GM20000 (cell line): ENCODE data around the gene PXN.

Experiments used
- DNase-seq: peaks from one replicate; pipeline ENCODE4 v3.0.0; 2012; ENCODE audit warnings: low spot score
- TF ChIP-seq, protein P1 (sequence below): IDR thresholded peaks from 2 replicates; pipeline ENCODE4 v1.5.1; 2012; ENCODE audit warnings: mild to moderate bottlenecking, control low read depth; ENCODE audit errors: extremely low read depth, missing control alignments

The PXN gene

DNA sequence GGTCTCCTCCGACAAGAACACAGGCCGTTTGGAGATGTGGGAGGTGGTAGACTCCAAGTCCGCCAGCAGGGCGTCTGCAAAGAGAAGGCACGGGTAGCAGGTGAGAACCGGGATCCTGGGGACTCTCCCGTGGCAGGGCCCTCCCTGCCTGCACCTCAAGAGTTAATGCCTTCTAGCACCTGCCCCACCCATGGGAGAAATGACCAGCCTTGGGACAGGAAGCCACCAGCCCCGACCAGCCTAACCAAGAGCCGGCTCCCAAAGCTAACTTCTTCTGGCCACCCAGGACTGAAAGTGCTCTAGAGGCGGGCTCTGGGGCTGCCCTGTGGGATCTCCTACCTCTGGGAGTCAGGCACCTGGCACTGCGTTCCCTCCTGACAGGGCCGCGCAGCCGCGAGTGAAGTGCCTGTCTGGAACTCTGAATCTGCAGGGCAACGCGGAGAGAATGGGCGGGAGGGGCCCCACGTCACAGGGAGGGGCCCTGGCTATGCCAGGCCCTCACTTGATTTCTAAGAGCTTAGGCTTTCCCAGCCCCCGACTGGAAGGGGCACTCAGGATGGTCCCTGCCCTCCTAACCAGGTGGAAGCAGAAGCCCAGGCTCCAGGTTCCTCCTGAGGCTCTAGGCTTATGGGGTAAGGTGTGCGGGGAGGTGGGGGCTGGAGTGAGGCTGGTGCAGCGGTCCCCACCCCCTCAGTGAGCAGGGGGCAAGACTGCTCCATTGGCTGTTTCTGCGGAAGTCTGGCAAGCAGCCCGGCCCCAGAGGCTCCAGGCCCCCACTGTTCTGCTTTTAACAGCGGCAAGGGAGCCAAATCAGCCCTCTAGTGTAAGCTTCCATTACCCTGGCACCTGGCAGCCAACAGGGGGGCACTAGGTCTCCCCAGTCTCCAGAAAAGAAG, 41.0 kb downstream of the PXN start:
- TF ChIP-seq, protein P1, sequence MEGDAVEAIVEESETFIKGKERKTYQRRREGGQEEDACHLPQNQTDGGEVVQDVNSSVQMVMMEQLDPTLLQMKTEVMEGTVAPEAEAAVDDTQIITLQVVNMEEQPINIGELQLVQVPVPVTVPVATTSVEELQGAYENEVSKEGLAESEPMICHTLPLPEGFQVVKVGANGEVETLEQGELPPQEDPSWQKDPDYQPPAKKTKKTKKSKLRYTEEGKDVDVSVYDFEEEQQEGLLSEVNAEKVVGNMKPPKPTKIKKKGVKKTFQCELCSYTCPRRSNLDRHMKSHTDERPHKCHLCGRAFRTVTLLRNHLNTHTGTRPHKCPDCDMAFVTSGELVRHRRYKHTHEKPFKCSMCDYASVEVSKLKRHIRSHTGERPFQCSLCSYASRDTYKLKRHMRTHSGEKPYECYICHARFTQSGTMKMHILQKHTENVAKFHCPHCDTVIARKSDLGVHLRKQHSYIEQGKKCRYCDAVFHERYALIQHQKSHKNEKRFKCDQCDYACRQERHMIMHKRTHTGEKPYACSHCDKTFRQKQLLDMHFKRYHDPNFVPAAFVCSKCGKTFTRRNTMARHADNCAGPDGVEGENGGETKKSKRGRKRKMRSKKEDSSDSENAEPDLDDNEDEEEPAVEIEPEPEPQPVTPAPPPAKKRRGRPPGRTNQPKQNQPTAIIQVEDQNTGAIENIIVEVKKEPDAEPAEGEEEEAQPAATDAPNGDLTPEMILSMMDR = no peak
- no peak for DNase-seq

DNA sequence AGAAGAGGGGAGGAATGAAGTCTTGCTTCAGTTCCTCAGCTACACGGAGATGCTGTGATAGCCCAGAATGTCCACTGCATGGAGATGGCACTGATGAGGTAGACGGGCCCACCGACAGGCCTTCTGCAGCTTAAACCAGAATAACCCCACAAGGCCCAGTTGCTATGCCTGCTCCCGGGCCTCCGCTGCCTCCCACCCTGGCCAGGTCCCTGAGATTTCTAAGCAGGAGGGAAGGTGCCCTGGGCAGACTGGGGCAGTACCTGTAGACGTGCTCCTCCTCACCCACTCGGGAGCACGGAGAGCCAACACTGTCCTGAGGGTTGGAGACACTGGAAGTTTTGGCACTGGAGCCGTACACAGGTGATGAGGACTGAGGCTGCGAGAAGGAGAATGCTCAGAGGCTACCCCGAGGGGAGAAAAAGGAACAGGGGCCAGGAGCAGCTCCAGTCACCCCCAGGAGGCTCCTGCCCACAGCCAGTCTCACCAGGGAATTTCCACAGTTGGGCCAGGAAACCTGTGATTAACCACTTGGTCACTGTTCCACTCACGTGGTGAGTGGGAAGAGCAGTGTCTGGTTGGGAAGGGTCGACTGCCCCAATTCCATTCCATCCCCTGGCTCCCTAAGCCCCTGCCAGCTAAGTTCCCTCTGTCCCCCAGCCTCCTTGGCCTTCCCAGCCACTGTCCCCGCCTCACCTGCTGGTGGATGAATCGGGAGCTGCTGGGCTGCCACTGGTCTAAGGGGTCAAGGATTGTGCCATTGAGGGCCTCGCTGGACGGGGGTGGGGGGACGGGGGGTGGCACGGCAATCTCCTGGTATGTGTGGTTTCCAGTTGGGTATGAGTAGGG, 41.8 kb downstream of the PXN start:
- TF ChIP-seq, protein P1 = no peak
- DNase-seq = no peak

DNA sequence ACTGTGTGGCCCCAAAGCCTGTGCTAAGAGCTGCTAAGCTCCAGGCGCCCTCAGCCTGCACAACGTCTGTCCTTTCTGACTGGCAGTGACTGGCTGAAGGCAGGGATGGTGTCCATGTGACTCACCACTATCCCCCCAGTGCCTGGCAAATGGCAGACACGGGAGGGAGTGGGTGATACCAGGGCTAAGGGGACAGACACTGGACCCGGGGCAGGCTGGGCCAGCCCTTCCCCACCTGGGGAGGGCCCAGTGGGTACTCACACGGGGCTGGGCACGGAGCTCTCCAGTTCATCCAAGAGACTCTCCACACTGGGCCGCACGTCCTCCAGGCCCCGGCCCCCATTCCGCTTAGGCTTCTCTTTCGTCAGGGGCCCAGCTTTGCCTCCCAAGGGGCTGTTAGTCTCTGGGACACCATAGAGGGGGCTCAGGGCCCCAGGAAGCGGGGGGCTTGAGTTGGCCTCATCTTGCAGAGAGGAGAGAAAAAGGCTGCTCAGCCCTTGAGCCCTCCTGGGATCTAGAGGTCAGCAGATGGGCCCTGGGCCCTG, 43.2 kb downstream of the PXN start:
- DNase-seq = no peak
- TF ChIP-seq, protein P1 = no peak

DNA sequence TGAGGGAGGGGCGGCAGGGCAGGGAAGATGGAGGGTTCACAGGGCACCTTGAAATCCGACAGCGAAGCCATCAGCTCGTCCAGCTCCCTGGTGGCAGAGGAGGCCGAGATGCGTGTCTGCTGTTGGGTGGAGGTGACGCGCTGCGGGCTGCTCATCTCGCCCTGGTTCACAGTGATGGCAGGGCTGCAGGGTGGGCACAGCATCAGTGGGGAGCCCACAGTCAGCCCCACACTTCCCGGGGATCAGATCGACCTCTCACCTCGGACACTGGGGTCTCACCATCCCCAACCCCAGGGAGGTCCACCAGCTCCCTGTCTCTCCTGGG, 44.0 kb downstream of the PXN start:
- TF ChIP-seq, protein P1 = no peak
- DNase-seq = no peak

DNA sequence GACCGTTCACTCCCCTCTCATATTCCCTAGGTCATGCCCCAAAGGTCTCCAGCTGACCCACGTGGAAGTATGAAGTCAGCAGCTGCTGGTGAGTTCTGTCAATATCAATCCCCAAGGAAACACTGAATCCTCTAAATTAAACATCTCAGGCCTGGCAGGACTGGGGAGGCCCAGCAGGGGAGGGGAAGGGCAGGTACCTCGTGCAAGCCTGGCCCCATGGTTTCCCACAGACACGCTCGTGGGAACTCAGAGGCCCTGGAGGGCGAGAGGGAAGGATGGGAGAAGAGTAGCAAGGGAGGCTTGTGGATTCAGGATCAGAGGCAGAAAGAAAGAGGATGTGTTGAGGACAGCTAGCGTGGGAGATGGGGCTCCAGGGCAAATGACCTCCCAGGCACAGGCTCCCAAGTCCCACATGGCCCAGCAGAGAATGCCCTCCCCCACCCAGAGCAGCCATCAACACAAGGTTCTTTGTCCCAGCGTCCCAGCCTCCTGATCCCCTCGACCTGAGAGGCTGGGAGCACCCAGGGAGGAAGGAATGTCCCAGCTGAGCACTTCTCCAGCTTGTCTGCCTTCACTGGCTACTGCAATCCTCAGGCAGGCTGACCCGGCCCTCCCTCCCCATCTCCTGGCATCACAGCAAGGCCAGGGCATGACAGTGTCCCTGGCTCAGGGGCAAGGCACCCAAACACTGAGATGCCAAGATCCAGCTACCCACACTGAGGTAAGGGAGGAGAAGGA, 44.5 kb downstream of the PXN start:
- TF ChIP-seq, protein P1 = no peak

DNA sequence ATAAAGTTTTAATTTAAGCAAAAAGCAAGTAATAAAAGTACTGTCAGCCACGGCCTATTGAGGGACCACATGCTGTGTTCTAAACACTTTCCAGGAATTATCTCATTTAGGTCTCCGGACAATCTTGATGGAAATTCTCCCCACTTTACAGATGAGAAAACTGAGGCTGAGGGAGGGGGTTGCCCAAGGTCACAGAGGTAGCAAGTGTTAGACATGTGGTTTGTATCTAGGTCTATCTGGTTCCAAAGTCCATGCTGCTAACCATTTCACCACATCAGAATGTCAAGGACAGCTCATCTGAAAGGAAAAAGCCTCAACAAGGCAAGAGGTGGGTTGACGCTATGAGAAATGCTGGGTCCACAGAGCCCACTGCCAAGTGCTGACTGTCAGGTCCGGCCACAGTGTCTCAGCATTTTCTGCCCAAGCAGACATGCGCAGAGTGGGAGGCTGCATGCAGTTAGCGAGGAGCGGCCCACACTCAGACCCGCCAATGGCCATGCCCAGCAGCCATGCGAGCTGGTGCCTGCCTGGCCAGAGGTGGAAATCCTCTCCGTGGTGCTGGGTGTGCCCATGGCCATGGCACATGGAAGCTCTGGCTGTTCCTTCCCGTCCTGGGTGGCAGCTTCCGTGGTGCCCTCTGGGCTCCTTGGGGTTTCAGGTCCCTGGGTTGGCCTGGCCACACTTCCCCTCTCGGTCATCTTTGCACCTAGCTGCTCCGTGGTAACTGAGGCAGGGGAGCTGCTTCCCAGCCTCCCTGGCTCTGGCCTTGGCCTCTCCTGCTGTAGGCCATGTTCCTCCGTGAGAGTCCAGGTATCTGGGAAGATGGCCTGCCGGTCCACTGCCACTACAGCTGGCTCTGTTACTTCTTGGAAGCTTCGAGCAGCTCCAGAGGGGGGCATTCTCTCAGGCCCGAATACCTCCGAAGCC, 46.6 kb downstream of the PXN start:
- TF ChIP-seq, protein P1 = no peak
- no peak for DNase-seq

More for the DNA sequence above, 44.5 kb downstream of the PXN start:
- DNase-seq = no peak
